ENCODE results near the gene CHD6. TPM values are rescaled to one million over a fixed set of nuclear protein-coding genes. Genes with fewer than 3 reads are reported as not detected.

Gene CHD6
- polyA plus RNA-seq, 12 donors = 18.6 to 47.8 (median 24.7) TPM; not detected in 1

GRCh38 chr20:41592516-41593216 lies 25.5 kb downstream of the CHD6 start:
- DNase-seq = no peak

GRCh38 chr20:41587956-41588355 lies 30.2 kb downstream of the CHD6 start:
- DNase-seq = no peak

GRCh38 chr20:41587523-41587922 lies 30.7 kb downstream of the CHD6 start:
- DNase-seq = no peak

- no peak for DNase-seq
Observed at GRCh38 chr20:41586772-41587171, 31.4 kb downstream of the CHD6 start.

- no peak for DNase-seq
Observed at GRCh38 chr20:41580350-41580749, 37.8 kb downstream of the CHD6 start.

- DNase-seq = no peak
Observed at GRCh38 chr20:41577129-41578009, 40.8 kb downstream of the CHD6 start.

- no peak for DNase-seq
Observed at GRCh38 chr20:41575412-41575811, 42.8 kb downstream of the CHD6 start.

GRCh38 chr20:41574802-41575389 lies 43.3 kb downstream of the CHD6 start:
- no peak for DNase-seq

- DNase-seq = no peak
Observed at GRCh38 chr20:41573955-41574354, 44.2 kb downstream of the CHD6 start.

- no peak for DNase-seq
Observed at GRCh38 chr20:41572010-41572572, 46.1 kb downstream of the CHD6 start.

- DNase-seq = no peak
Observed at GRCh38 chr20:41571006-41571405, 47.2 kb downstream of the CHD6 start.

- DNase-seq = no peak
Observed at GRCh38 chr20:41570557-41570956, 47.6 kb downstream of the CHD6 start.

- no peak for DNase-seq
Observed at GRCh38 chr20:41567615-41568014, 50.6 kb downstream of the CHD6 start.

GRCh38 chr20:41566896-41567527 lies 51.2 kb downstream of the CHD6 start:
- no peak for DNase-seq

GRCh38 chr20:41563087-41563486 lies 55.1 kb downstream of the CHD6 start:
- DNase-seq = no peak

GRCh38 chr20:41560970-41561369 lies 57.2 kb downstream of the CHD6 start:
- DNase-seq = no peak

GRCh38 chr20:41559658-41560057 lies 58.5 kb downstream of the CHD6 start:
- DNase-seq = no peak

GRCh38 chr20:41553142-41553879 lies 64.9 kb downstream of the CHD6 start:
- DNase-seq = no peak

GRCh38 chr20:41552295-41553068 lies 65.7 kb downstream of the CHD6 start:
- no peak for DNase-seq

GRCh38 chr20:41551011-41551705 lies 67.0 kb downstream of the CHD6 start:
- DNase-seq = no peak
